NCI-H1417 (cell line): ENCODE measurements around the gene BARHL2.
A peak's percentile ranks its signal among the peaks of the same experiment; 100 is the strongest.

Source experiments
- DNase-seq, 3 experiments: peaks; one replicate each; lab custom pipeline; 2025; lab: John Stamatoyannopoulos, UW

The BARHL2 gene

DNA sequence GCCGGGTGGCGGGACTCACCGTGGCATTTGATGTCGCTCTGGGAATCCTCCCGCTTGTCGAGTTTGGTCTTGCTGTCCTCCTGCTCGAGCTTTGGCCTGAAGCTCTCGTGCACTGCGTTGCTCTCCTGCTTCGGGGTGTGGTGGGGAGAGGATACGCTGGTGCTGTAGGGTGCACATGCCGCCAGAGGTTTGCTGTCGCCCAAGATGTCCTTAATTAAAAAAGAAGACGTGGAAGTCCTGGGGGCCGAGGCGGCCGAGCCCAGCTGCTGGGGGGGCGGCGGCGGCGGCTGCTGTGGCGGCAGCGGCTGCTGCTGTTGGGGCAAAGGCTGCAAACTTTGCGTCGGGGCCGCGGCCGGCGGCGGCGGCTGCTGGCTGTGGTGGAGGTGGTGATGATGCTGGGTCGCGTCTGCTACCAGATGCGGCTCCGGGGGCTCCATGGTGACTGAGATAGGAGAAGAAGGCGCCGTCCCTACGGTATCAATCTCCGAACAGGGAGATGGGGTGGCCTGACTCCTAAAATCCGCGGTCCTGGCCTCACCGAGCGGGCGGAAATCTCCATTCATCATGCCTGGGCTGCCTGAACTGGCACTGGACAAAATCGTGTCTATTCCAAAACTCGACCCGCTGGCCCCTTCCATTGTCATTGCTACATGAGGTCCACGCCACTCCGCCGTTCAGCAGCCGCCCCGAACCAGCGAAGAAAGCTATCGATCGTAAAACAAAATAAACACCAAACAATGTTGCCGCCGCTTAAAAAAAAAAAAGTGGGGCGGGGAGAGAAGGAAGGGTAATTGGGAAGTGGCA is at the start of gene BARHL2:
Gene BARHL2 (minus strand): TSS at position 751 of the 804 bp plus-strand sequence. CDS start 107 bp downstream, at position 644.
- peak in 2 of 3 experiments; percentile 57 to 58 for DNase-seq

- no peak for DNase-seq
These were observed 46.8 kb upstream of the BARHL2 start for GRCh38 chr1:90763930-90764329.

DNA sequence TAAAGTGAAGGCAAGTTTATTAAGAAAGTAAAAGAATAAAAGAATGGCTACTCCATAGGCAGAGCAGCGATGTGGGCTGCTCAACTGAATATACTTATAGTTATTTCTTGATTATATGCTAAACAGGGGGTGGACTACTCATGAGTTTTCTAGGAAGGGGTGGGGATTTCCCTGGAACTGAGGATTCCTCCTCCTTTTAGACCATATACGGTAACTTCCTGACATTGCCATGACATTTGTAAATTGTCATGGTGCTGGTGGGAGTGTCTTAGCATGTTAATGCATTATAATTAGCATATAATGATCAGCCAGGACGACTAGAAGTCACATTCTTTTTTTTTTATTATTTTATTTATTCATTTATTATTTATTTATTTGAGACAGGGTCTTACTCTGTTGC is 46.4 kb upstream of the BARHL2 start:
- DNase-seq, result no peak

DNA sequence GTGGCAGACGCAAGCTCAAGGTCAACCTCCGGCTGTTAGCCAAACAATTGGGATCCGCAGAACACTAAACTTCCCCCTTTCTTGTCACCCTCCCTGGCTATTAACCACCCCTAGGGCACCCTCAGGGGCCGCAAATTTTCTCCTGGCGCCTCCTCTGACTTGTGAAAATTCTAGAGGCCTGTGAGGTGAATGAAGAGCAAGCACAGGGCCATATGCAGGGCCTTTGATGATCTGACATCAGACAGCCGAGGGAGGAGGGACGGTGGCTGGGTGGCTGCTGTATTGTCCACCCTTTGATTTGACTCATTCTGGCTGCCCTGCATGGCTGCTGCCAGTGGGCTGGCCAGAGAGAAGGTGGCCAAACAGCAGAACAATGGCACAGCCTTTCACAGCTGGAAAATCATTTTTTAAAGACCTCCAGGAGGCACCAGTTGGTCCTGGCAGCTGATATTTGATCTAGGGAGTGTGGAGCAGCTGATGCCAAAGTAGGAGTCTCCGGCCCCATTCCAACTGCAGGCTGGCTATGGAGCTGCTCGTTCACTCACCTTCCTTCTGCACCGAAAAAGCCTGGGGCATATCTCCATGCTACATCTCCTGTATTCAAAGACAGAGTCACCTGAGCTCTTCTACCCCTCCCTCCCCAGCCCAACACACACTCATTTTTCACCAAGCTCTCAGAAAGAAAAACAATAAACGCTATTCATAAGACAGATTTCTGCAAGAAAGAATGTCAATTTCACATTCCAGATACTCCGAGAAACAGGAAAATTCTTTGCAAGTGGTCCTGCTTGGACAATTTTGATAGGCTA is 44.9 kb upstream of the BARHL2 start:
- DNase-seq, result peak in 2 of 3 experiments; percentile 21 to 60

GRCh38 chr1:90761156-90761555 is 44.1 kb upstream of the BARHL2 start:
- no peak for DNase-seq

GRCh38 chr1:90753556-90753955 is 36.5 kb upstream of the BARHL2 start:
- peak in 2 of 3 experiments; percentile 38 to 76 for DNase-seq

- no peak for DNase-seq
These were observed 31.6 kb upstream of the BARHL2 start for GRCh38 chr1:90748668-90749067.

DNA sequence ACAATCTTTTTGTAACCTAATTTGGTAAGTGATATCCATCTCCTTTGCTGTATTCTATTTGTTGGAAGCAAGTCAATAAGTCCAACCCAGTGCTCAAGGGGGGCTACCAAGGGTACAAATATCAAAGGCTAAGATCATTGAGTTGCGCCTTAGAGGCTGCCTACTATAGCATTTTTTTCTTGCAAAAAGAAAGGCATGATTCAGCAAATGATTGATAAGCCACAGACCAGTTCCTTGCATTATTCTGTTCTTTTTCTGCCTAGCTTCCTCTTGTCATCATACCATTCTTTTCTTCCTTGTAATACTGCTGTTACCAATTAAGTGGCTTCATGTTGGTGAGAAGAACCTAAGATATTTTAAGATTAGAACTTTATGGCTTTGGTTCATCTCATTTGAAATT is 29.8 kb upstream of the BARHL2 start:
- no peak for DNase-seq

- no peak for DNase-seq
These were observed 28.9 kb upstream of the BARHL2 start for GRCh38 chr1:90745972-90746371.

DNA sequence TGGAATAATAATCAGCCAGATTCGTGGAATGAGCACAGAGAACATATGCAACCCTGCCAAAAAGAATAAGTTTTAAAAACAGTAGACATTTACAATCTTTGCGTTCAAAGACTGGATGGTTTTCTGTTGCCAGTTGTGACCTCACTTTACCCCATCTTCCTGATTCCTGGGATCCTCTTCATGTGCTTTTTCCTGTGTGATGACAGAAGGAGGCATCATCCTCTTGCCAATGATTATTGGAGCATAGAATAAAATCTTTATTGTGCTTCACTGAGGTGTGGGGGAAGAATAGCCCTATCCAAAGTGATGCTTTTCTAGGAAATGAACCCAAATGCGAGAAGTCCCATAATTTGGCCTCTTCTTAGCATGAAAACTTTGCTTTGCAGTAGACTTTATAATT is 15.0 kb upstream of the BARHL2 start:
- no peak for DNase-seq

GRCh38 chr1:90731382-90732050 is 14.4 kb upstream of the BARHL2 start:
- DNase-seq, result peak in 1 of 3 experiments; percentile 21

DNA sequence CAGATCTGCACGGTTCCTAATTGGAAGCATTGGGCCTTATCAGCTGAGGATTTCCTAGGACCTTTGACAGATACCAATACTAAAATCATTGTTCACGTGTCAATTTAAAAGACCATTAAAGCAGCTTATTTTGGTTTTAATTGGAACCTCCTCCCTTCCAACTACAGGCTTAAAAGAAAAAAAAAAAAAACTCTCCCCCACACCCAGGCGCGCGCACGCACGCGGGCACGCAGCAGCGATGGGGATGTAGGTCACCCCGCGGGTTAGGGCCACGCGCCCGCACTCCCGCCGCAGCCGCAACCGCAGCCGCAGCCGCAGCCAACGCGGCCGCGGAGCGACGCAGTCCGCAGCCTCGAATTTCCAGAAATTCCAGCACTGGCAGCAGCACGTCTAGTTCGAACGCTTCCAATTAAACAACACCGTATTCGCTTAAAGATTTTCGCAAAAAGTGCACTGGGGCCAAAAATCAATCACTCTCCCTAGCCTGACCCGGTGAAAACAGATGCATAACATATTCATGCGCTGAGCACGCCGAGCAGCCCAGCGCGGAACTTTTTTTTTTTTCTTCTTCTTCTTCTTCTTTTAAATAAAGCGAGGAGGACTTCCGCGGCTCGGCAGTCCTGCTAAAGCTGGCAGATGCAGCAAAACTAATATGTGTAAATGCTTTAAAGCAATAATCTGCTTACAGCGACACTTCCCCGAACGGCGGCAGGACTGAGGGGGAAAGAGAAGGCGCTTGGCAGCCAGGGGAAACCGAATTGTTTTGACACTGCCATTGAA is 13.3 kb upstream of the BARHL2 start:
- DNase-seq, result peak in 2 of 3 experiments; percentile 55 to 77

DNA sequence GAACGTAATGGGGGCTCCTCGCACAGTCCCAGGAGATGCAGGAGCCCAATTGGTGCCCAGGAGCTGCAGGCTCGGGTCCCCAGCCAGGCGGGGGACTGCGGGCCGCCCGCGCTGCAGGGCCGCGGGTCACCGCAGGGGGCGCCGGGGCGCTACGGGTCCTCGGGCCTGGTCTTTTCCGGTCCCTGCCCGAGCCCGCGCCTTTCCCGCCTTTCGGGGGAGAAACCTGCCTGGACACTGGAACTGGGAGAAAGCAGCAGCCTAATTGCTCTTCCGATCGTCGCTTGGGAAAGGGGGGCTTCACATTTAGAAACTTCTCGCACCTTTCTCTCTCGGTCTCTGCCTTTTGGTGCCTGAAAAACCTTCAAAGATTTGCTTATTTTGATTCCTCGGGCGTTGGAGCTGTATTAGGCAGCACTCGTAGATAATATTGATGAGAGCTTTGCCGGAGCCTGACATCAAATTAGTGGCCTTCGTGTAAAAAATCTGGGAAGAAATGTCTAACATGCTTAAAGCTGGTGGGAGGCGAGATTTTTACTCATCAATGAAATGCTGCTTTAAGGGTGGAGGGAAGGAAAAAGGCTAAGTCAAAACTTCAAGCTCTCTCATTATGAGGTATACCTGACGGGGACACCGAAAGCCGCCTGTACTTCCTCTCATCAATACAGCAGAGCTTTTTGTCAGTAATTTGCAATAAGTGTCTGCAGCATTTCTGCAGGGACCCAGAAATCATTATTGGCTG is 12.6 kb upstream of the BARHL2 start:
- no peak for DNase-seq

GRCh38 chr1:90728502-90729287 is 11.6 kb upstream of the BARHL2 start:
- no peak for DNase-seq

DNA sequence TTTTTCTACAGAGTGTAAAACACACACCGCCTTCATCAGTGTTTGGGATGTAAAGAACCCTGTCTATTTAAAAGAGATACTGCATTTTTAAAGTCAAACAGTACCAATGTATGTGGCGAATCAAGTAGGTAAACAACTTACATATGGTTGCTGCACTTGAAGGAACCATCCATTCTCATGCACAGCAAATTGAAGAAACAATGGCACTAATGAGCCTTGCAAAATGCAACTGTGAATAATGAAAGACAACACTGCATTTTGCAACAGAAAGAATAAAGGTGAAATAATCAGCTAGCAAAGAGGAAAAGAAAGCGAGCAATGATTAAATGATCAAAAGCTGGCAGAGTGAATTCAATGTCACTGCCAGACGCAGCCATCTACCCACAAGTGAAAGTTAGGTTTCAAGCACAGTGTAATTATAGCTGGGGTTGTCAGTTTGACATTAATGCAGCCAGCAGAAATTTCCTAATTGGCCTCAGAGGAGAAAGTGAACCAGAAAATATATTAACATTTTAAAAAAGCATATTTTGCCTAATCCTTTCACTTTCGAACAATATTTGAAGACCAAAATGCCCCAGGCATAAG is 10.9 kb upstream of the BARHL2 start:
- no peak for DNase-seq

- no peak for DNase-seq
These were observed 9.9 kb upstream of the BARHL2 start for GRCh38 chr1:90726986-90727480.

- no peak for DNase-seq
These were observed 9.4 kb upstream of the BARHL2 start for GRCh38 chr1:90726425-90726985.

GRCh38 chr1:90725657-90726424 is 8.7 kb upstream of the BARHL2 start:
- DNase-seq, result peak in 1 of 3 experiments; percentile 40
